Naive B cell (primary cell): ENCODE data around the gene MRPS17. TPM values are rescaled to one million over a fixed set of nuclear protein-coding genes. Genes with fewer than 3 reads are reported as not detected.
"Not testable (repeated sequence)": the region's sequence is repeated elsewhere in the genome, so short reads cannot be mapped to it uniquely, and the experiment has no call there.

Source experiments
- ATAC-seq, 2 donors: fragments of 150-1000 bp; cut with Tn5 transposase; 2 replicates each; pipeline ENCODE4 v1.10.0; 2021; ENCODE audit warnings: low read depth in 2 of 2, mild to moderate bottlenecking in 2 of 2, moderate library complexity in 2 of 2
- DNase-seq: peaks from one replicate; pipeline ENCODE4 v3.0.0; 2022
- H3K27ac Mint-ChIP-seq, 6 donors: one replicate each; pipeline ENCODE4 v1.8.0; 2020 to 2022; ENCODE audit warnings: mild to moderate bottlenecking in 6 of 6, mixed read lengths in 6 of 6, moderate library complexity in 5 of 6, inconsistent platforms in 2 of 6
- H3K27me3 Mint-ChIP-seq, 3 donors: one replicate each; pipeline ENCODE4 v1.8.0; 2021 to 2022; ENCODE audit warnings: mixed read lengths in 3 of 3, mild to moderate bottlenecking in 1 of 3
- H3K36me3 Mint-ChIP-seq, 2 donors: one replicate each; pipeline ENCODE4 v1.8.0; 2020 to 2022; ENCODE audit warnings: mixed read lengths in 2 of 2, inconsistent platforms in 1 of 2, mild to moderate bottlenecking in 1 of 2
- H3K4me1 Mint-ChIP-seq, 3 donors: one replicate each; pipeline ENCODE4 v1.8.0; 2020 to 2022; ENCODE audit warnings: mixed read lengths in 3 of 3, inconsistent platforms in 1 of 3, mild to moderate bottlenecking in 1 of 3, moderate library complexity in 1 of 3
- H3K4me3 Mint-ChIP-seq, 8 donors: one replicate each; pipeline ENCODE4 v1.8.0; 2020 to 2022; ENCODE audit warnings: mild to moderate bottlenecking in 8 of 8, mixed read lengths in 8 of 8, moderate library complexity in 8 of 8, inconsistent platforms in 2 of 8
- H3K9me3 Mint-ChIP-seq, 7 donors: one replicate each; pipeline ENCODE4 v1.8.0; 2020 to 2022; ENCODE audit warnings: mixed read lengths in 7 of 7, mild to moderate bottlenecking in 5 of 7, inconsistent platforms in 2 of 7, moderate library complexity in 1 of 7
- polyA plus RNA-seq, 6 donors: library from polyadenylated mRNA; unstranded; fragments of 300-500 nt; fragmentation: Illumina TruSeq; gene quantifications; one replicate each; pipeline ENCODE4 v1.2.3, GENCODE V29; 2021; ENCODE audit warnings: low read depth in 6 of 6

The MRPS17 gene
- polyA plus RNA-seq: 10 to 100 TPM; 10.0 to 18.1 (median 17.5) TPM

DNA sequence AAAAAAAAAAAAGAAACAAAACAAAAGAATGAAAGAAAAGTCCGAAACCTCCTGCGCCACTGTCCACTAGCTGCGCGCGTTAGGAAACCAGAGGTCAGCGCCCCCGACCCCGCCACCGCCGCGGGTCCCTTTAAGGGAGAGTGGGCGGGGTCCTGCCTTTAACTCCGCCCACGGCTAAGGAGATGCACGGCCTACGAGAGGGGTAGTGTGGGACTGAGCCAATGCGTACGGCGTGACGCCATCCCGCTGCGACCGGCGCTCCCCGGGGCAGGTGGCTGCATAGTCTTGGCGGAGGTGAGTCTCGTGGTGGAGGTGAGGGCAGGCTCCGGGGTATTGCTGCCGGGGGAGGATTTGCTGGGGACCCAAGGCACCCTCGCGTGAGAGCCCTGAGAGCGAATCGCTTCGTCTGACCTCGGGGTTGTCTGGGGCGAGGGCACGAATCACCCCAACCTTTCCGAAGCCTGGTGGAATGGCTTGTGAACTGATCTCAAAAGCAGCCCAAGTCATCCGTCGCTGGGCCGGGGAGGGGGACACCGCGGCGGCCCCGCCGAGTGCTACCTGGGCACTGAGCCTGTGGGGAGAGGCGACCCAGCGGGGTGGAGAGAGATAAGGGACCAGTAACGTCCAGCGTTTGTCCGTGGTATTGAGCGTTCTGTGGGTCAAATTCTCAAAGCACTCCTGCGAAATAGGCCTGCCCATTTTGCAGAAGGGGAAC lies at the start of gene MRPS17:
MRPS17 (plus strand) TSS at position 241 of the 715 bp plus-strand sequence. CDS start 1,319 bp downstream, outside the sequence.
- H3K27ac Mint-ChIP-seq: peak within 1 kb of the TSS; percentile 96 to 99 (median 98)
- ATAC-seq: peak; percentile 99 to 100
- H3K36me3 Mint-ChIP-seq: peaks cover 0 to 7% of the 10 kb centered on the region in 2 donors
- no peaks in the 10 kb centered on the region for H3K27me3 Mint-ChIP-seq
- peak; percentile 95 for DNase-seq
- H3K4me3 Mint-ChIP-seq: peak within 1 kb of the TSS; percentile 90 to 99 (median 98)
- H3K4me1 Mint-ChIP-seq: peaks cover 16 to 27% (median 21%) of the 10 kb centered on the region in 3 donors
- H3K9me3 Mint-ChIP-seq: no peaks in the 10 kb centered on the region

DNA sequence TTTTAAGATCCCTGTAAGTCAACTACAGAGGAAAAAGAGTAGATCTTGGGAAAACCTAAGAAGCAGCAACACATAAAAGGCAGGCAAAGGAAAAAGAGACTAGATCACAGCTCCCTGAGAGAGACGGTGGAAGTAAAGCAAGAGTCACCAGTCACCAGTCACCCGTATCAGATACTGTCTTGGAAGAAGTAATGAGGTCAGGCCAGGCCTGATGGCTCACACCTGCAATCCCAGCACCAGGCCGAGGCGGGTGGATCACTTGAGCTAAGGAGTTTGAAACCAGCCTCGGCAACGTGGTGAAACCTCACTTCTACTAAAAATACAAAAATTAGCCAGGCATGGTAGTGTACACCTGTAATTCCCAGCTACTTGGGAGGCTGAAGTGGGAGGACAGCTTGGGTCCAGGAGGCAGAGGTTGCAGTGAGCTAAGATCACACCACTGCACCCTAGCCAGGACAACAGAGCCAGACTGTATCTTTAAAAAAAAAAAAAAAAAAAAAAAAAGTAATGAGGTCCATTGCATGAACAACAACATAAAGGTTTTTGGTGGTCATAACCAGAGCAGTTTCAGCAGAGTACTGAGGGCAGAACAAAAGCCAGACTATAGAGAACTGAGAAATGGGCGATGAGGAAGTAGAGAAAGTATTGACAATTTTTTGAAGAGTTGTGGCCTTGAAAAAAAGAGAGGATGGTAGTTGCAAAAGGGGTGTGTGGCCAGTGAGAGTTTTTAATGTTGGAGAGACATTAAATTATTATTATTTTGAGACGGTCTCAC lies 47.5 kb upstream of the MRPS17 start:
- peak overlapping the region in 4 of 8 donors; percentile 4 to 37 (median 24) for H3K4me3 Mint-ChIP-seq
- ATAC-seq: peak; percentile 92 to 93
- peak overlapping the region in 4 of 6 donors; percentile 54 to 71 (median 70) for H3K27ac Mint-ChIP-seq

DNA sequence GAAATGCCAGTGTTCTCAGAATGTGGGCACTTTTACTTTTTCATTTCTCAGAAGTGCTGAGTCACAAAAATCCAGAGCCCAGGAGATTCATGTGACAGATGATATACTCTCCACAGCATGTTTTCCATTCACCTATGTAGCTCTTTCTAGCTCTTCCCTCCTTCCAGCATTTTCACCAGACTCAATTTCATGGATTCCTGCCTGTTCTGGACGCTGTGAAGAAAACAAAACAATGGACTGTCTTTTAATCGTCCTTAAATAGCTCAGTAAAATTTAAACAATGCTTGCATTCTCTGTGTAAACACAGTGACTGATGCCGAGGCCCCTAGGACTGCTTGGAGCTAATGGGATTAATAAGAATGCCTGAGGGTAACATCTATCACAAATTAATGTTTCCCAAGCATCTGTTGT lies 38.9 kb upstream of the MRPS17 start:
- H3K4me1 Mint-ChIP-seq: no peaks in the 10 kb centered on the region
- H3K9me3 Mint-ChIP-seq: peaks cover 0 to under 1% (median 0%) of the 10 kb centered on the region in 7 donors
- H3K4me3 Mint-ChIP-seq: no peak overlapping the region
- no peak for ATAC-seq
- no peaks in the 10 kb centered on the region for H3K27me3 Mint-ChIP-seq
- peak overlapping the region in 1 of 6 donors; percentile 15 for H3K27ac Mint-ChIP-seq
- DNase-seq: no peak
- peaks cover 6 to 16% of the 10 kb centered on the region in 2 donors for H3K36me3 Mint-ChIP-seq

More for the DNA sequence above, 47.5 kb upstream of the MRPS17 start:
- H3K9me3 Mint-ChIP-seq: peaks cover 0 to 3% (median 1%) of the 10 kb centered on the region in 7 donors
- DNase-seq: peak; percentile 29
- H3K27me3 Mint-ChIP-seq: no peaks in the 10 kb centered on the region
- peaks cover 0 to 8% of the 10 kb centered on the region in 2 donors for H3K36me3 Mint-ChIP-seq
- H3K4me1 Mint-ChIP-seq: peaks cover 10 to 15% (median 13%) of the 10 kb centered on the region in 3 donors

DNA sequence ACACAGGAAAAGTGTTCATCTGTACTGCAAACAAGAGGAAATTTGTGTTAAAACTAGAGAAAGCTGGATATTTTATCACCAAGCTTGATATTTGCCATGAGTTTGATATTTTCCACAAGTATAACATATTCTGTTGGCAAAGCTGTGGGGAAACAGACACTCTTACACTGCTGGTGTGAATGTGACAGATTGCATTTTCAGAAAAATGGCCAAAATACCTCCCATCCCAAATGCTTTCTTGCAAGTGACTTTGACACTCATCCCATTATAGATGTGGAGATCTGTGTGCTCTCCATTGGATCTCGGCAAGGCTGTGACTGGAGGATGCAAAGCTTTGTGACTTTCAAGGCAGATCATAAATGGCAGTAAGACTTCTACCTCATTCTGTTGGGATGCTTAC lies 33.9 kb upstream of the MRPS17 start:
- no peaks in the 10 kb centered on the region for H3K4me1 Mint-ChIP-seq
- ATAC-seq: no peak
- DNase-seq: no peak
- H3K4me3 Mint-ChIP-seq: no peak overlapping the region
- peaks cover 0 to 2% (median 0%) of the 10 kb centered on the region in 7 donors for H3K9me3 Mint-ChIP-seq
- no peak overlapping the region for H3K27ac Mint-ChIP-seq
- H3K36me3 Mint-ChIP-seq: peaks cover 2 to 4% of the 10 kb centered on the region in 2 donors
- H3K27me3 Mint-ChIP-seq: no peaks in the 10 kb centered on the region

DNA sequence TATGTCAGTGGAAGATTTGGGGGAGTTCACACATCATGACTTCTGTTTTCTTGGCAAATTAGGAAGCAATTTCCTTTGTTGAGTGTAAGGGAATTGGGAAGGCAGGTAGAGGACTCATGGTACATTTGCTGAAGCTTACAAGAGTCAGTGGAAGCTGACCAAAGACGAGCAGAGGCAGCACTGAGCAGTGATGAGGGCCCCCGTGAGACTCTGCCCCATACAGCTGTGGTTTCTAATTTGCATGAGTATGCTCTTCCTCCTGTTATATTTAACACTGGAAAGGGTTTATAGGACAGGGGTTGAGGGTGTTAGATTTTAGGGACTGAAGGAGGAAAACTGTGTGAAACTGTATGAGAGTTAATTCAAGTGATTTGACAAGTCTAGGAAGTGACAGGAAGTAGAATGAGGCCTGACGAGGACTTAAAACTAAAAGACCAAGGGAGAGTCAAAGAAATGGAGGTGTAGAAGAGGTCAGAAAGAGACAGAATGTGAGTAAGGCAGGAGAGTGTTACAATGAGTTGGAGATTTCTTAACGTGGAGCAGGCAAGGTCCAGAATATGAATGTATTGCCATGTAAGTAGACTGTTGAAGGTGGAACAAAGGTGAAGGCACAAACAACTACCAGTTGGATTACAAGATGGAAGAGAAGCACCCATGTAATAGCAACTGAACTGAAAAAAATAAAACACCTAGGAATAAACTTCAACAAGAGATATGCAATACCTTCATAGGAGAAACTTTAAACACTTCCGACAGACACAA lies 23.5 kb upstream of the MRPS17 start:
- no peak for ATAC-seq
- no peaks in the 10 kb centered on the region for H3K27me3 Mint-ChIP-seq
- H3K4me1 Mint-ChIP-seq: peaks cover 0 to 8% (median 5%) of the 10 kb centered on the region in 3 donors
- H3K4me3 Mint-ChIP-seq: no peak overlapping the region
- no peaks in the 10 kb centered on the region for H3K9me3 Mint-ChIP-seq
- DNase-seq: no peak
- peaks cover 10 to 11% of the 10 kb centered on the region in 2 donors for H3K36me3 Mint-ChIP-seq
- peak overlapping the region in 1 of 6 donors; percentile 41 for H3K27ac Mint-ChIP-seq

DNA sequence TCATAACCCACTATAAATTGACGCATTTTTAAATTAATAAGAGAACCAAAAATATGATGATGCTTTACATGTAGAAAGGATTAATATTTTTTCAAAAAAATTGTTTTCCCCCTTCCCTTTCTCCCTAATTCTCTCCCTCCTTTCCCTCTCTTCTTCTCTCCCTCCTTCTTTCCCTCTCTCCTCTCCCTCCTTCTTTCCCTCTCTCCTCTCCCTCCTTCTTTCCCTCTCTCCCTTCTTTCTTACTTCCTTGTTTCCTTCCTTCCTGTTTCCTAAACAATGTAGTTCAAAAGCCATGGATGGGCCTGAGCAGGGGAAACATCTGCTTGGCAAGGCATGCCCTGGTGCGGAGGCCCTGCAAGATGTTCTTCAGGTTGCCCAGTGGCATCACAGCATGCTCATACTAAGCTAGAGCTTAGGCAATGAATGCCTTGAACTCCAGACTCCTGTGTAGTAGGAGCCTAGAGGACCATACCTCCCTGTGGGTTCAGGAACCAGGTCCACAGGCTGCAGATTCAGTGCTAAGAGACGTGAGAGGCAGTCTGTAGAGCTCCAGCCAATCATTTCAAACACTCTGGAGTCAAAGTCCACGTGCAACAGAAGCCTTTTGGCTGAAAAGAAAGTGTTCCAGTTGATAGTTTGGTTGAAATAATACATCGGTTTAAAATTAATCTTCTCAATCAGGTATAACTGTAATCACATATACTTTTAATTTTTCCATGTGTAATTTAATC lies 20.1 kb upstream of the MRPS17 start:
- H3K9me3 Mint-ChIP-seq: peaks cover 0 to 8% (median 4%) of the 10 kb centered on the region in 7 donors

DNA sequence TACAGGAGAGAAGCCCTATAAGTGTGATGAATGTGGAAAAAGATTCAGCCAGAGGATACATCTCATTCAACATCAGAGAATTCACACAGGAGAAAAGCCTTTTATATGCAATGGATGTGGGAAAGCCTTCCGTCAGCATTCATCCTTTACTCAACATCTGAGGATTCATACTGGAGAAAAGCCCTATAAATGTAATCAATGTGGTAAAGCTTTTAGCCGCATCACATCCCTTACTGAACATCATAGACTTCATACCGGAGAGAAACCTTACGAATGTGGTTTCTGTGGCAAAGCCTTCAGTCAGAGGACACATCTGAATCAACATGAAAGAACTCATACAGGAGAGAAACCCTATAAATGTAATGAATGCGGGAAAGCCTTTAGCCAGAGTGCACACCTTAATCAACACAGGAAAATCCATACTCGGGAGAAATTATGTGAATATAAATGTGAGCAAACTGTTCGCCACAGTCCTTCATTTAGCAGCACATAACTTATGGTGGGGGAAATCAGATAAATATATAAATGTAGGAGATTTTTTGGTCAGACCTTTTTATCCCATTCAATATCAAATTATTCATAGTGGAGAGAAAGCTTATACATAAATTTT lies 12.1 kb upstream of the MRPS17 start:
- Mint-ChIP-seq H3K27me3 (no peaks in the 10 kb centered on the region), H3K9me3 (peaks cover 19 to 50% (median 44%) of the 10 kb centered on the region in 7 donors), H3K36me3 (peaks cover 13 to 27% of the 10 kb centered on the region in 2 donors), H3K27ac (no peak overlapping the region), H3K4me3 (no peak overlapping the region), H3K4me1 (no peaks in the 10 kb centered on the region)
- ATAC-seq (no peak), DNase-seq (no peak)

More for the DNA sequence above, 20.1 kb upstream of the MRPS17 start:
- Mint-ChIP-seq H3K4me3 (no peak overlapping the region), H3K4me1 (peaks cover 0 to 8% (median 5%) of the 10 kb centered on the region in 3 donors), H3K27me3 (no peaks in the 10 kb centered on the region), H3K36me3 (peaks cover 0 to under 1% of the 10 kb centered on the region in 2 donors), H3K27ac (peak overlapping the region in 2 of 6 donors; percentile 61 to 91)
- DNase-seq (no peak), ATAC-seq (no peak)

DNA sequence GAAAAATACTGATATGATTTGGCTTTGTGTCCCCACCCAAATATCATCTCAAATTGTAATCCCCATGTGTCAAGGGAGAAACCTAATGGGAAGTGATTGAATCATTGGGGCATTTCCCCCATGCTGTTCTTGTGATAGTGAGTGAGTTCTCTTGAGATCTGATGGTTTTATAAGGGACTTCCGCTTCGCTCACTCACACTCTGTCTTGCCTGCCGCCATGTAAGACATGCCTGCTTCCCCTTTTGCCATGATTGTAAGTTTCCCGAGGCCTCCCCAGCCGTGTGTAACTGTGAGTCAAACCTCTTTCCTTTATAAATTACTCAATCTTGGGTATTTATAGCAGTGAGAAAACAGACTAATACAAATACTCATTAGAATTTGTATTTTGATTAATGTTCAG lies 5.1 kb upstream of the MRPS17 start:
- H3K9me3 Mint-ChIP-seq: peaks cover 4 to 13% (median 7%) of the 10 kb centered on the region in 7 donors
- no peak overlapping the region for H3K4me3 Mint-ChIP-seq
- ATAC-seq (no peak), DNase-seq (no peak)
- peaks cover 0 to 5% of the 10 kb centered on the region in 2 donors for H3K36me3 Mint-ChIP-seq
- peaks cover 1 to 4% (median 3%) of the 10 kb centered on the region in 3 donors for H3K4me1 Mint-ChIP-seq
- H3K27ac Mint-ChIP-seq: no peak overlapping the region
- H3K27me3 Mint-ChIP-seq: no peaks in the 10 kb centered on the region

DNA sequence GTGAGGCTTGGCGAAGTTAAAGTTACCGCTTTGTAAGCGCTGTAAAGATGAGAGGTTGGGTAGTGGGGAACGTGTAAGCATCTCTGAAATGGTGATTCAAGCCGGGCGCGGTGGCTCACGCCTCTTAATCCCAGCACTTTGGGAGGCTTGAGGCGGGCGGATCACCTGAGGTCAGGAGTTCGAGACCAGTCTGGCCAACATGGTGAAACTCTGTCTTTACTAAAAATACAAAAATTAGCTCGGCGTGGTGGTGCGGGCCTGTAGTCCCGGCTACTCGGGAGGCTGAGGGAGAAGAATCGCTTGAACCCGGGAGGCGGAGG lies 635 bp downstream of the MRPS17 start:
- peaks cover 16 to 27% (median 22%) of the 10 kb centered on the region in 3 donors for H3K4me1 Mint-ChIP-seq
- not testable (repeated sequence) for H3K27me3 Mint-ChIP-seq, H3K9me3 Mint-ChIP-seq, ATAC-seq, H3K36me3 Mint-ChIP-seq, DNase-seq
- H3K27ac Mint-ChIP-seq: peak overlapping the region; percentile 96 to 99 (median 98)
- H3K4me3 Mint-ChIP-seq: peak overlapping the region; percentile 90 to 99 (median 98)

DNA sequence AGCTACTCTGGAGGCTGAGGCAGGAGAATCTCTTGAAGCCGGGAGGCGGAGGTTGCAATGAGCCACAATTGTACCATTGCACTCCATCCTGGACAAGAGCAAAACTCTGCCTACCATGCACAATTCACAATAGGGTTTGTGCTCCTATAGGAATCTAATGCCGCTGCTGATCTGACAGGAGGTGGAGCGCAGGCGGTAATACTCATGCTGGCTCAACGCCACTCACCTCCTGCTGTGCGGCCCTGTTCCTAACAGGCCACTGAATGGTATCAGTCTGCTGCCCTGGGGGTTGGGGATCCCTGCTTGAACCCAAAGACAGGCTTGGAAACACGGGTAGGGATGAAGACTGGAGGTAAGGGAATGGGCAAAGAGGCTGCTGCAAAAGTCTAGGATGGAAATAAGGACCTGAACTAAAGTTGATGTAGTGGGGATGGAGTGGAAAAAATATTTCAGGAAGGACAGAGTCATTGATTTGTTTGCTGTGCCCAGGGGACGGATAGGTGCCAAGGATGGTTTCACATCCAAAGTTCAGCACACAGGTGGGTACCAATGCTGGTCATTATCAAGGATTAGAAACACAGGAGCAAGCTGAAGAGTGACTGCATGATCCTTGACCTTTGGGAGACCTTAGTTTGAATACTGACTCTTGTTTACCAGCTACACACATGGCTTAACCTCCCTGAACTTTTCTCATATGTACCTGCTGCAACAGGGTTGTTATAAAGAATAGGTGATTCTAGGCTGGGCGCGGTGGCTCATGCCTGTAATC lies 2.2 kb downstream of the MRPS17 start:
- peak overlapping the region in 7 of 8 donors; percentile 40 to 98 (median 97) for H3K4me3 Mint-ChIP-seq
- peaks cover 0 to 7% of the 10 kb centered on the region in 2 donors for H3K36me3 Mint-ChIP-seq
- no peaks in the 10 kb centered on the region for H3K9me3 Mint-ChIP-seq
- no peak for ATAC-seq
- H3K27me3 Mint-ChIP-seq: no peaks in the 10 kb centered on the region
- H3K4me1 Mint-ChIP-seq: peaks cover 16 to 30% (median 24%) of the 10 kb centered on the region in 3 donors
- DNase-seq: no peak
- peak overlapping the region in 4 of 6 donors; percentile 18 to 73 (median 54) for H3K27ac Mint-ChIP-seq

DNA sequence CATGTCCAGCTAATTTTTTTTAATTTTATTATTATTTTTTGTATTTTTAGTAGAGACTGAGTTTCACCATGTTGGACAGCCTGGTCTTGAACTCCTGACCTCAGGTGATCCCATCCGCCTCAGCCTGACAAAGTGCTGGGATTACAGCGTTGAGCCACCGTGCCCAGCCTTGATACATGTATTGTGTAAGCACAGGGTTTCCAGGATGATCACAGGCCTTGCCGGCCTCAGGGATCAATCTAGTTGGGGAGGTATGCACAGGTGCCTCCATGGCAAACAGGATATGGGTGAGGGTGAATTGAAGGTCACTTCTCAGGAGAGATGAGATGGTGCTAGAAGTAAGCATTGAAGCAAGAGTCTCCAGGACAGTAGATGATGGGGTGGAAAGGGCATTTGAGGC lies 5.5 kb downstream of the MRPS17 start:
- H3K4me1 Mint-ChIP-seq: peaks cover 8 to 20% (median 13%) of the 10 kb centered on the region in 3 donors
- peak overlapping the region in 2 of 8 donors; percentile 40 to 73 for H3K4me3 Mint-ChIP-seq
- no peaks in the 10 kb centered on the region for H3K9me3 Mint-ChIP-seq
- DNase-seq (no peak), ATAC-seq (no peak)
- H3K27me3 Mint-ChIP-seq: no peaks in the 10 kb centered on the region
- peaks cover 0 to 7% of the 10 kb centered on the region in 2 donors for H3K36me3 Mint-ChIP-seq
- H3K27ac Mint-ChIP-seq: peak overlapping the region in 1 of 6 donors; percentile 44
